GM18517 (cell line): ENCODE measurements around the gene DNAJC13.
A peak's percentile ranks its signal among the peaks of the same experiment; 100 is the strongest.
"Not testable (repeated sequence)": the region's sequence is repeated elsewhere in the genome, so short reads cannot be mapped to it uniquely, and the experiment has no call there.

Source experiments
- ATAC-seq: cut with Tn5 transposase; IDR thresholded peaks from one replicate; pipeline ENCODE4 v1.9.1; 2021; ENCODE audit warnings: mild to moderate bottlenecking, moderate library complexity; ENCODE audit not compliant: unreplicated experiment

DNAJC13 gene

DNA sequence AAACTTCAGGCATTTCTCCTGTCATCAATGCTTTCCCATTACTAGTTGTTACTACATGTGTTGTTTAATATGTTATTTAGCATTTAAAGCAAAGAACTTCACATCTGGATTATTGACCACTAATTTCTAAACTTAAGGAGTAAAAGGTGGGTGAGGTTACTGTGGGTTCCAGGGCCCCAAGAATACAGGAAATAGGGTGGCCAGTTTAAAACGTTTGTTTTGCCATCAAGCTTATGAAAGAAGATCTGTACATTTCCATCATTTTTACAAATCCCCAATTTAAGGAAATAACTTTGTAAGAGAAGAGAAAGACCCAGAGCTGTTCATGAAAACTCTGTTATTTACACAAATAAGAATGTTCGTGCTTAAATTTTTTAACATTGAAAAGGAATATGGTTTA lies 125.3 kb downstream of the DNAJC13 start:
- no peak for ATAC-seq

DNA sequence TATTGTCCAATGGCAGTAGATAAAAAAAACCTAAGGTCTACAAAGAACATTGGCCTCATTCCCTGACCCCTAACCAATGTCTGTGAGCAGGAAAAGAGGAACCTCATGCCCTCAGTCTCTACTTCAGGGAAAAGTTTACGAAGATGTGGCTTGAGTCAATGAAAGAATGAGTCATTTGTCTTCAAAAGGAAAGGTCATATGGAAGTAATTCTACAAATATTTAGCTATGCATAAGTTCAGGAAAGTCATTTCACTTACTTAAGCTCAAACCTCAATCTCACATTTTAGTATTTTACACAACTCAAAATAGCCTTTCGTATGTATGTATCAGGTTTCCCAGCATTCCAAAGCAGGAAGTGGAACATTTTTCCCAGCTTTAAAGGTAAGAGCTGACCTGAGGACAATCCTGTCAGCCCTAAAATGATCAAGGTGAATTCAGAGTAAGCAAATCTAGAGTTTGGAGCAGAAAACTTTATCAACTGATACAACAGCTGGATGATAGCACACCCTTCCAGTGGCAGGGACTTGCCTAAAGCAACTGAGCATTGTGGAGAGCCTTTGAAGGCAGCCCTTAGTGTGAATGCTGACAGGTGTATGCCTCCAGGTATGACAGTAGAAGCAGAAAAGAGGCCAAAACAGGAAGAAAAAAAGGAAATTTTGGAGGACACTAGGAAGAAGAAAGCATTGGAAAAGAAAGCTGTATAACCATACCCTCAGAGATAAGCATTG lies 125.9 kb downstream of the DNAJC13 start:
- ATAC-seq = no peak

DNA sequence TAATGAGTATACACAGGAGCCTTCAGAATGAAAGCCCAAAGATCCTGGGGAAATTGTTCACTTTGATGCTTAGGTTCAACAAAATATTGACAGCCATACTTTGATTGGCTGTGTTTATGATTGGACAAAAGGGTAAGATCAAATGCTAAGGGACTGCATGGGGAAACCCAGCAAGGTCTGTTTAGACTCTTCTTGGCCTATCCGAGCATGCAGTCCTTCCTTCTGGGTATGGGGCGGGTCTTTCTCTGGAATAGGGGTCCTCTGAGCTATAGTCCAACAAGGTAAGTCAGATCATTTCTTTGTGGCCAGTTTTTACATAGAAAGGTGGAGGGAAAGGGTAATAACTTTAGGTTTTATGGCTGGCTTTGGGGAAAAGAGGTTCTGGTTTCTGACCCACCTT lies 126.8 kb downstream of the DNAJC13 start:
- ATAC-seq = no peak

DNA sequence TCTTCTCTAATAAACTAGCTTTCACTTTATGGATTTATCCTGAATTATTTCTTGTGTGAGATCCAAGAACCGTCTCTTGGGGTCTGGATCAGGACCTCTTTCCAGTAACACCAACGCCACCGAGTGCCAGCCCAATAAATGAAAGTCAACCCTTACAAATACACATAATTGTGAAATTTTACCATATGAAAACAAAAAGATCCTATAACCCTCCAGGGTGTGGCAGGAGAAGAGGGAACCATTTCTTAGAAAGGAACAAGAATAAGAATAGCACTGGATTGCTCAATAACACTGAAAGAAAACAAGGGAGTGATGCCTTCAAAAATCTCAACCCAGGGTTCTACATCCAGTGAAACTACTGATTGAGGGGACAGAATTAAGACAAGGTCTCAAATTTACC lies 128.2 kb downstream of the DNAJC13 start:
- no peak for ATAC-seq

DNA sequence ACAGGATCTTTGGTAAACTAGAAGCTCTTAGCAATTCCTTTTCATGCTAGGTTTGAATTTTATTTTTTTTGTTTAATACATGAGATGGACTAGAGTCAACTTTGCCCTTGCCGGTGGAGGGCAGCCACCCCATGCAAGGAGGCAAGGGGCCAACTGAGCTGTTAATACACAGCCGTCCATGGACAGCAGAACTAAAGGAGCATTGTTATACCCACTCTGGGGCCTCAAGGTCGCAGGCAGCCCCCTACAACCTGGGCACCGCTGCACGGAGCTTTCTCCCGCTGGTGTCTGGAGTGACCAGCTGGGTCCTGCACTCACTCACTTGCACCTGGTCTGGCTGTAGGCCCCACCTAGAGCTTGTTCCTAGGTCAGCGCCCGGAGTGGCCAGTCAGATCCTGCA lies 131.9 kb downstream of the DNAJC13 start:
- ATAC-seq = no peak

DNA sequence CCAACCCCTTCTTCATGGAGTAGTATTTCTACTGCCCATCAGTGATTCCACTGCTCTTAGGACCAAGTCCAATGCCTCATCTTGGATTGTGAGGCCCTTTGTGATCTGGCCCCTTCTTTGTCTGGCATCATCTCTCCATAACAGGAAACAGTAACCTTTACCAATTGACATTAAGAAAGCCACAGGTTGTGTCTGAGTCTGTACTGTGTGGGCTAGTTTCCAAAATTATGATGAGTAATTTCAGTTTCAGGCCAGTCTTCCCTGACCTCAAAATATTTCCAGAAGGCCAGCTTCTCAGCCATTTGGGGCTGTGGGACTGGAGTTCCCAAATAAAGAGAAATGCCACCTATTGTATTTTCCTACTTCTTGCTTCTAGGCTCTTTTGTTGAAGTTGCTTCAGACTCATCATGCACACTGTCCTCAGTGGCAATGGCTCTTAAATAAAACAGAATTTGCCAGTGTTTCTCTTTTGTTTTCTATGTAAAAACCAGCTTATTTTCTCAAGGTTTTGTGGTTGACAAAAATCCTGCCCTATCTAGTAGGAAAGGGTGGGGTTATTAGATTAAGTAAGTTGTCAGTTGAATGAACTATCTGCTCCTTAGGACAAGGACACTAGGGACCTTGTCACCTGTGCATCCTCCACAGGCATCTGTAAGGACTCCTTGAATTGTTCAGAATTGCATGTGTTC lies 132.7 kb downstream of the DNAJC13 start:
- ATAC-seq = peak; percentile 78

DNA sequence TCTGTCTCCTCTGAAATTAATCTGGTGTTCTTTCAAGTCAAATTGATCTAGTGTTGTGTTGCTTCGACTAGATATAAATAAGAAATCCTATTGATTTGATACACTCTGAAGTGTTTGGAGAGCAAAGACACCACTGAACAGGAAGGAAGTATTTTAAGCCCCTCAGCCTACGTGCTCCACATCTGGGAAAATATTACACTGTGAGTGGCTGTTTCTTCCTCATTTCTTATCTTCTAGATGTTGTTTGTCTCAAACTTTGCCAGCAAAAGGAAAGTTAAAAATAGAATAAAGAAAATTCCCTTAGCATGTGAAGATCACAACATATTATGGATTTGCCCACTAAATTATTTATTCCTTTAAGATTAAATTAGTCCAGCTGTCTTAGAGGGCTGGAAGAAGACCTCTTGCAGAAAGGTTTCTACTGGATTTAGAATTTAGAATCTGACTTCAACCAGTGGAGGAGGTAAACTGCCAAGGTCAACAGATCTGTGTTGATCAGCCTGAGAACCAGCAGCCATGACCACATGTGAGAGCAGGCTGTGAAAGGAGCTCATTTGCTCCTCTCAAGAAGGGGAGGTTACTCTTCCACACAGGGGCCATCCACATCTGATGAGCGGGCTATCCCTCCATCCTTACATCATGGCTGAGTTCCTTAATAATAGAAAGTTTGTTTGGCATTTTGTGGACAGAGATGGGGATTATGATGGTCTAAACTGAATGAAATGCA lies 133.4 kb downstream of the DNAJC13 start:
- ATAC-seq = no peak

DNA sequence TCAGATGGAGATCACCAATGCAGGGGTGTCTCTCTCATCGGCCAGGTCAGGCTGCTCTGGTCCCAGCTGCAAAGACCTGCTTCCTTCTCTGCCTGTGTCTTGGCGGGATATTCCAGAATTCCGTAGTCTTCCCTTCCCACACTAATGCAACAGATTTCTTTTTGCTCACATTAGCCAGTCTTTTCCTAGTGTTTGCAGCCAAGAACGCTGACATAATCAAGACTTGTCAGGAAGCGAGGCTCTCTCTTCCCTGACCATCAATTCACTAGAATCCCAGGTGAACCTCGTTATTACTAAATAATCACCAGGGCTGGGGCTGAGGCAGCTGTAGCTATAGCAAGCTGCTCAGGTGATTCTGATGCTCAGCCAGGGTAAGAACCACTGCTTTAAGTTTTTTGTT lies 136.5 kb downstream of the DNAJC13 start:
- ATAC-seq = no peak

DNA sequence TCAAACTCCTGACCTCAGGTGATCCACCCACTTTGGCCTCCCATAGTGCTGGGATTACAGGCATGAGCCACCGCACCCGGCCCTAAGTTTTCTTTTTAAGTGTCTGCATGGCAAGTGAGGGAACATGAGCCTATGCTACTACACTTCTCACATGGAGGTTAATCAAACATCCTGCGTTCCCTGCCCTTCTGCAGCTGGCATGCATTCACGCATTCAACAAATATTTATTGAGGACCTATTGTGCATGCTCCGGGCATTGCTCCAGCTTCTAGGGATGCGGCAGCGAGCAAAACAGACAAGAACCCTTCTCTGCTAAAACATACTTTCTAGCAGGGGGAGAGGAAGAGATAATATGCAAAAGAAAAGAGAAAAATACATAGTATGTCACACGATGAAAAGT lies 137.1 kb downstream of the DNAJC13 start:
- ATAC-seq = no peak

DNA sequence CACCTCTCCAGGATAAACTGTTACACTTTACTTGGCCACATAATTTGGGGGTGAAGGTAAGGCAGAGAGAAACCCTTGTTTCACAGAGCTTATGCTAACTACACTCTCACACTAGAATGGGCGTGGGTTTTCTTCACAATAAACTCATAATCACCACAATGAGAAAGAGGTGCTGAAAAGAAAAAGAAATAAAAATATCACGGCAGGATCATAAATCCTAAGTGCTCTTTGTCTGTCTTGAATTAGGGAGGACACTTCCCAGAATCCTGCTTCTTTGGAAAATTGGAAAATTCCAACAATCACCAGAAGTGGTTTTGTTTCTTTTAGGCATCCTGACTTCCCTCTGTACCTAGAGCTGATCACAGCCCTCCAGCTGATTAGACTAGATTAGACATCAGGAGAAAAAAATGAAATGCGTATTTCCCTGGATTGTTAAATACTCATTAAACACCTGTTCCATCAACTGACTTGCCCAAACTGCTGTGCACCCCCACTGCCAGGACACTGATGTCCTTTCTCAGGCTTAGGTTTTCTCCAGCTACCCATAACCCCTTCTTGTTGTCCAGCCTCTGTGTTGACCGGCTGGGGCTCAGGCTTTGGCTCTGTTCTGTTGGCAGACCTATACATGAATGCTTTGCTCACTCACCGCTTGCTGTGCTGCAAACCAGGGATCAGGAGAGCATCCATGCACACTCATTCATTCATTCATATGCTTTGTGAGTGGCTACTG lies 138.2 kb downstream of the DNAJC13 start:
- ATAC-seq = no peak

DNA sequence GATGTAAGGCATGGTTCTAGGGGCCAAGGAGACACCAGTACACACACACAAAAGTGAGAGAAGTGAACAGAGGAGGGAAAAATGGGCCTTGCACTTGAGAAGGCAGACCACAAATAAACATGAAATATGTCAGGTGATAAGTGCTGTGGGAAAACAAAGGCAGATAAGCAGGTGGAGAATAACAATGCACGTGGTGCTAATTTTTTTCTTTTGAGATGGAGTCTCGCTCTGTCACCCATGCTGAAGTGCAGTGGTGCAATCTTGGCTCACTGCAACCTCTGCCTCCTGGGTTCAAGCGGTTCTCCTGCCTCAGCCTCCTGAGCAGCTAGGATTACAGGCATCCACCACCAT lies 138.7 kb downstream of the DNAJC13 start:
- ATAC-seq = not testable (repeated sequence)

DNA sequence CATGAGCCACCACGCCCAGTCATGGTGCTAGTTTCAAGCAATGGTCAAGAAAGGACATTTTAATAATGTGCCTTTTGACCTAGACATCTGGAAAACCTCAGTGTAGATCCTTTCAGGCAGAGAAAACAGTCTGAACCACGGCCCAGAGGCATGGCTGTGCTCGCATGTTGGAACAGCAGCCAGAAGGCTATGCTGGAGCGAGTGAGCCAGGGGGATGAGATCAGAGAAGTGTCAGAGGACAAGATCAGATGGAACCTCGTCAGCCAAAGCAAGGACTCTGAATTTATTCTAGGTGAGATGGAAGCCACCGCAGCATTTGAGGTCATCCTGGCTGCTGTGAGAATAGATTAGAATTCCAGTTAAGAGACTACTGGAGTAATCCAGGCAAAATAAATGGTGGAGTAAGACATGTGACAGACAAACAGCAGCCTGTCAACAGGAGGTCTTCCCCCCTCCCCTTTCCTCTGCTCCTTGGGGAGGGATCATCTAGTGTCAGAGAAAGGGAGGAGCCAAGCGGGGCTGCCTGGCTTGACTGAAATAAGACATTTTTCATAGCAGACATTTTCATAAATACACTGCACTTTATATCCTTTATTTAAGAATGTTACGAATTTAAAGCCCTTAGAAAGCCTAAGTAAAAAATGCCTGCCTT lies 139.3 kb downstream of the DNAJC13 start:
- ATAC-seq = no peak

DNA sequence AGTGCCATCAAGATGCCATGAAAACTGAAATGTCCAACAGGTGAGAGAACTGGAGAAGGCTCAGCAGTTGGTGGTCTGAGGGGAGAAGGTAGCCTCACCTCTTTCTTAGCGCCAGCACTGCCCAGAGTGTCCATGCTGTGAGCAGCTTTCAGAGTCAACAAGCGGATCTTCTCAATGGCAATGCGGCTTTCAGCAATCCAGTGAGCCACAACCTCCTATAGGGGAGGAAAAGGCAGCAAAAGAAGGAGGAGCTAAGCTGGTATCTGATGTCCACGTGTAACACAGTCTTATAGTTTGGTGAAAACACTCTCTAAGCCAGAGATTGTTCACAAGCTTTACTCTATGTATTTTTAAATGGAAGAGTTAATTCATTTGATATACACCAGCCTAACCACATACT lies 143.7 kb downstream of the DNAJC13 start:
- ATAC-seq = no peak

DNA sequence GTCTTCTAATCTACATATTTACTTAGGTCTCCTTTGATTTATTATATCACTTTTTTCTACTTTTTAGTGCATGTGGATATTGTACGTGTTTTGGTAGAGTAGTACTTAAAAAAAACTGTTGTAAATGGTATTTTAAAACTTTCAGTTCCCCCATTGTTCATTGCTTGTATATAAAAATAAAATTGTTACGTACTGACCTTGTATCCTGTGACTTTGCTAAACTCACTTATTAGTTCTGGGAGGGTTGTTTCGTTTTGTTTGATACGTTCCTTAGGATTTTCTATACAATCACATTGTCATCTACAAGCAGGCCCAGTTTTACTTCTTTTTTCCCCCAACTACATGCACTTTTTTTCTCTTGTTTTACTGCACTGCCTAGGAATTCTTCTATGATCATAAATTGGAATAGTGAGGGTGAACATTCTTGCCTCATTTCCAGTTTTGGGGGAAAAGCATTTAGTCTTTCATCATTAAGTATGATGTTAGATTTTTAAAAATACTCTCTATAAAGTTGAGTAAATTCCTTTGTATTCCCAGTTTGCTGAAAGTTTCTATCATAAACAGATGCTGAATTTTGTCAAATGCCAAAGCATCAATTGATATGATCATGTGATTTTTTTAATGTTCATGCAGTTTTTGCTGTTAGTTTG lies 146.2 kb downstream of the DNAJC13 start:
- ATAC-seq = no peak

DNA sequence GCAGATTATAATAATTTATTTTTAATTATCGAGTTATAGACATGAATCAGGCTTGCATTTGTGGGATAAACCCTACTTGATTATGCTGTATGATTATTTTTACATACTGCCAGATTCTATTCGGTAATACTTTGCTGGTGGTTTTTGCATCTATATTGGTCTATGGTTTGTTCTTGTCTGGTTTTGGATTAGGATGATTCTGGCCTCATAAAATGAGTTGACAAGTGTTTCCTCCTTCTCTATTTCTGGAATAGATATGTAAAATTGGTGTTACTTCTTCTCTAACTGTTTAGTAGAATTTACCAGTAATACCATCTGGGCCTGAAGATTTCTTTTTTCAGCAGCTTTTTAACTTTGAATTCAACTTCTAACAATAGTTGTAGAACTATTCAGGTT lies 146.8 kb downstream of the DNAJC13 start:
- ATAC-seq = no peak

DNA sequence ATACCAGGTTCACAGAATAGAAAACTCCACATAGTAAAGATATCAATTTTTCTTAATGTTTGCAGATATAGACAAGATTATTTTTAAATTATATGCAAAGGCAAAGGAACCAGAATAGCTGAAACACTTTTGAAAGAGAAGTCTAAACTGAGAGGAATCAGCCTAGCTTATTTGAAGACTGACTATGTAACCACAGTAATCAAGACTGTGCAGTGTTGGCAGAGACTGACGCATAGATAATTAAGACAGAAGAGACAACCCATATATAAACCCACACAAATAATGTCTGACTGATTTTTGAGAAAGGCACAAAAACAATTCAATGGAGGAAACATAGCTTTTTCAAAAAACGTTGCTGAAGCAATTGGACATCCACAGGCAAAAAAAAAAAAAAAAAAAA lies 151.1 kb downstream of the DNAJC13 start:
- no peak for ATAC-seq

DNA sequence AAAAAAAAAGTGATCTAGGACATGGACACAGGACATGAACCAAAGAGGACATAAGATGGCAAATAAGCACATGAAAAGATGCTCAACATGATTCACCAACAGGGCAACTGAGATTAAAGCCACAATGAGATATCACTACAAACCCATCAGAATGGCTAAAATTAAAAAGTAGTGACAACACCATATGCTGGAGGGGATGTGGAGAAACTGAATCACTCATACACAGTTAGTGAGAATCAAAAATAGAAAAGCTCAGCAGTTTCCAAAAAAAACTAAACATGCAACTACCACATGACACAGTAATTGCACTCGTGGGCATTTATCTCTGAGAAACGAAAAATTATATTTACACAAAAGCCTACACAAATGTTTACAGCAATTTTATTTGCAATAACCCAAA lies 151.9 kb downstream of the DNAJC13 start:
- no peak for ATAC-seq

DNA sequence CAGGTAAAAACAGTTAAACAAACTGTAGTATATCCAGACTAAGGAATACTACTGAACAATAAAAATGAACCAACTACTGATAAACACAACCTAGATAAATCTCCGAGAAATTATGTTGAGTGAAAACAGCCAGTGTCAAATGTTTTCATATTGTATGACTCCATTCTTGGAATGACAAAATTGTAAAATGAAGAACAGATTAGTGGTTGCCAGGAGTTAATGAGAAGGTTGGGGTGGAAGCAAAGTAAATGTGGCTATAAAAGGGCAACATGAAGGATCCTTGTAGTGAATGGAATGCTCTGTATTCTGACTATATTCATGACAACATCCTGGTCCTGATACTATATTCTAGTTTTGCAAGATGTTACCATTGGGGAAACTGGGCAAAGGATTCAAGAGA lies 152.3 kb downstream of the DNAJC13 start:
- no peak for ATAC-seq

DNA sequence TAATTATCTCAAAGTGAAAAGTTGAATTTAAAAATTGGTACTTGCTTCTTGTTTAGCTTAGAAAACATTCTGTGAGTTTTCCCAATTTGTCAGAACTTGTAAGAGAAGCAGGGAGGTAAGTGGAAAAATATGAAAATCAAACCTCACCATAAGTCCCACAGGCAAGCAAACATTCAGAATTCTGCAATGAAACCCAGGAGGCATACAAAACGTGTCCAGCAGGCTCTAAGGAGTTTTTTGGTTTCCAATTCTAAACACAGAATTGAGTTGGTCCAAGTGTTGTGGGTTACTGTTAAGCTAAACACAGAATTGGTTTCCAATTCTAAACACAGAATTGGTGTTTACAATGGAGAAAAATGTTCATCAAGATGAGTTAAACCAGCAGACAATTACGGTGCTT lies 152.7 kb downstream of the DNAJC13 start:
- ATAC-seq = no peak

DNA sequence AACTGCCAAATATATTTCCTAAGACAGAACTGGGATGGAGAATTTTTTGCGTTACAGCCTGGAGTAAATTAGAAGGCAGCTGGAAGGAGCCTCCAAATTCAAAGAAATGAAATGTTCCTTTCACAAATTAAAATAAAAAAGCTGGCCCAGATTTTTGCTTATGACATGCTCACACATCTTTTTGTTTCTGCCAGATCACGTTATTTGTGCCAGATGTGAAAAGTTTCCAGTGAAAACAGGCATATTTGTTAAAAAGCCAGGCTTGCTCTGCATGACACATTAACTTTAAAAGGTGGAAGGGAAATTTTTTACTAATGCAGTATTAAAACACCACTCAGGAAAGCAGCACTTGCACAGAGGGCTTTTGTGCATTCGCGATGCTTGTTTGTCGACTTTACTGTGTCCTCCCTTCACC lies 156.5 kb downstream of the DNAJC13 start:
- no peak for ATAC-seq
